ENCODE measurements around the gene KCNJ13.
"Not testable (repeated sequence)": the region's sequence is repeated elsewhere in the genome, so short reads cannot be mapped to it uniquely, and the experiment has no call there.

KCNJ13 gene

GRCh38 chr2:232728785-232729184, 47.6 kb downstream of the KCNJ13 start:
- no peaks in the 10 kb centered on the region for H3K4me1 ChIP-seq (ENCODE audit: control insufficient read depth, insufficient read depth, low read length)
- no peak overlapping the region for H3K4me3 ChIP-seq (ENCODE audit: low read depth, low read length)
- H3K36me3 ChIP-seq (ENCODE audit: control insufficient read depth, insufficient read depth, low read length), result peaks cover 39% of the 10 kb centered on the region
- no peak overlapping the region for H3K27ac ChIP-seq (ENCODE audit: low read depth, low read length)
- H3K27me3 ChIP-seq (ENCODE audit: control insufficient read depth, insufficient read depth, low read length), result no peaks in the 10 kb centered on the region
- no peak overlapping the region for H3K9ac ChIP-seq (ENCODE audit: low read depth, low read length)
- no peaks in the 10 kb centered on the region for H3K9me3 ChIP-seq (ENCODE audit: control insufficient read depth, insufficient read depth, low read length)

- H3K9ac ChIP-seq (ENCODE audit: low read depth, low read length), result no peak overlapping the region
- peaks cover 22% of the 10 kb centered on the region for H3K36me3 ChIP-seq (ENCODE audit: control insufficient read depth, insufficient read depth, low read length)
Observed at GRCh38 chr2:232723027-232723426, 53.3 kb downstream of the KCNJ13 start.

GRCh38 chr2:232721882-232722281, 54.5 kb downstream of the KCNJ13 start:
- peaks cover 22% of the 10 kb centered on the region for H3K36me3 ChIP-seq (ENCODE audit: control insufficient read depth, insufficient read depth, low read length)
- no peaks in the 10 kb centered on the region for H3K9me3 ChIP-seq (ENCODE audit: control insufficient read depth, insufficient read depth, low read length)
- H3K4me3 ChIP-seq (ENCODE audit: low read depth, low read length), result no peak overlapping the region
- no peaks in the 10 kb centered on the region for H3K27me3 ChIP-seq (ENCODE audit: control insufficient read depth, insufficient read depth, low read length)
- H3K9ac ChIP-seq (ENCODE audit: low read depth, low read length), result no peak overlapping the region
- no peaks in the 10 kb centered on the region for H3K4me1 ChIP-seq (ENCODE audit: control insufficient read depth, insufficient read depth, low read length)
- H3K27ac ChIP-seq (ENCODE audit: low read depth, low read length), result no peak overlapping the region

More at GRCh38 chr2:232723027-232723426, 53.3 kb downstream of the KCNJ13 start:
- H3K27ac ChIP-seq (ENCODE audit: low read depth, low read length), result no peak overlapping the region
- no peaks in the 10 kb centered on the region for H3K9me3 ChIP-seq (ENCODE audit: control insufficient read depth, insufficient read depth, low read length)
- no peaks in the 10 kb centered on the region for H3K4me1 ChIP-seq (ENCODE audit: control insufficient read depth, insufficient read depth, low read length)
- no peaks in the 10 kb centered on the region for H3K27me3 ChIP-seq (ENCODE audit: control insufficient read depth, insufficient read depth, low read length)
- no peak overlapping the region for H3K4me3 ChIP-seq (ENCODE audit: low read depth, low read length)

GRCh38 chr2:232721261-232721660, 55.1 kb downstream of the KCNJ13 start:
- Histone ChIP-seq H3K27me3 (ENCODE audit: control insufficient read depth, insufficient read depth, low read length) (no peaks in the 10 kb centered on the region), H3K36me3 (ENCODE audit: control insufficient read depth, insufficient read depth, low read length) (peaks cover 22% of the 10 kb centered on the region), H3K9me3 (ENCODE audit: control insufficient read depth, insufficient read depth, low read length) (no peaks in the 10 kb centered on the region), H3K9ac (ENCODE audit: low read depth, low read length) (no peak overlapping the region), H3K27ac (ENCODE audit: low read depth, low read length) (no peak overlapping the region), H3K4me3 (ENCODE audit: low read depth, low read length) (no peak overlapping the region), H3K4me1 (ENCODE audit: control insufficient read depth, insufficient read depth, low read length) (no peaks in the 10 kb centered on the region)

- H3K9me3 ChIP-seq (ENCODE audit: control insufficient read depth, insufficient read depth, low read length); H3K4me1 ChIP-seq (ENCODE audit: control insufficient read depth, insufficient read depth, low read length); H3K4me3 ChIP-seq (ENCODE audit: low read depth, low read length); H3K9ac ChIP-seq (ENCODE audit: low read depth, low read length); H3K27me3 ChIP-seq (ENCODE audit: control insufficient read depth, insufficient read depth, low read length); H3K27ac ChIP-seq (ENCODE audit: low read depth, low read length): not testable (repeated sequence)
- peaks cover 13% of the 10 kb centered on the region for H3K36me3 ChIP-seq (ENCODE audit: control insufficient read depth, insufficient read depth, low read length)
Observed at GRCh38 chr2:232720056-232720455, 56.3 kb downstream of the KCNJ13 start.
